ENCODE results near the gene PHACTR3. TPM values are rescaled to one million over a fixed set of nuclear protein-coding genes. Genes with fewer than 3 reads are reported as not detected.

PHACTR3 gene
- total RNA-seq, 1 experiment from 2014 or later: 0.10 TPM

DNA sequence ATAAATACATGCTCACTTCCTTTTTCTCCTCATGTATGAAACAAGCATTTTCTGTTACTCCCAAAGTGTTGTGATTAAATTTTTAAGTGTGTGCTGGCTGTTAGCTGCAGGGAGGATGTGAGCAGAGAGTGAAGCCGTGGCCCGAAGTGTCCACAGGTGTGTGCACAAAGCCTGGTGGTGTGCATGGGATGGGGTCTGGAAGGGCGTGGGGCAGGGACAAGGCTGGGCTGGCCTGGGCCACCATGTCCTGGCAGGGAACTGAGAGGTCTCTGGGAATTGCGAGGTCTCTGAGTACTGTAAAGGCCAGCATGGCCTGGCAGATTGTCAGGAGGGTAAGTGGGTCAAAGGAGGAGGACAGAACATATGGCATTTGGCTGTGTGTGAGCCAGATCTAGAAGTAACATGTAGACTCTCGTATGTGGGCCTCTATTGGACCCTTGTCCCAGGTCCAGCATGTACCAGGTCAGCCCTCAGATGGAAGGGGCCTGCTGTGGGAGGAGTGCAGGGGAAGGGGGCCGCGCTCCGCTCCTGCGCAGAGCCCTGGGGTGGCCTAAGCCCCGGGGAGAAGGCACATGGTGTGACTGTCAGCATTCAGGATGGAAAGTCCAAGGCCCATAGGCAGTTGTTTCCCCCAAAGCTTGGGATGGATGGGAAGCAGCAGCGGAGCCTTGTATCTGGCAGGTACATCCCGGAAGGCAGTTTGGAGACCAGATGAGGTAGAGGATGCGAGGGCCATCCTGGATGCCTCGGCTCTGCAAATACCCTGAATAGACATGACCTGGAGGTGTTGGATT, 45.1 kb upstream of the PHACTR3 start:
- in situ Hi-C loops (cut with HindIII; ENCODE audit: low pct_unique_long_range_greater_than_20kb, low sequenced_read_pairs): no loop called here
- TF ChIP-seq TCF7L2 (IDR thresholded peaks at IDR 0.05; ENCODE audit: low read depth, low read length) (no peak), POLR2AphosphoS5 (IDR thresholded peaks at IDR 0.05; ENCODE audit: low read depth, low read length) (no peak), SIN3A (IDR thresholded peaks at IDR 0.05; ENCODE audit: borderline replicate concordance, insufficient read depth, low read depth, low read length) (no peak)
- TF ChIP-seq, protein P1, sequence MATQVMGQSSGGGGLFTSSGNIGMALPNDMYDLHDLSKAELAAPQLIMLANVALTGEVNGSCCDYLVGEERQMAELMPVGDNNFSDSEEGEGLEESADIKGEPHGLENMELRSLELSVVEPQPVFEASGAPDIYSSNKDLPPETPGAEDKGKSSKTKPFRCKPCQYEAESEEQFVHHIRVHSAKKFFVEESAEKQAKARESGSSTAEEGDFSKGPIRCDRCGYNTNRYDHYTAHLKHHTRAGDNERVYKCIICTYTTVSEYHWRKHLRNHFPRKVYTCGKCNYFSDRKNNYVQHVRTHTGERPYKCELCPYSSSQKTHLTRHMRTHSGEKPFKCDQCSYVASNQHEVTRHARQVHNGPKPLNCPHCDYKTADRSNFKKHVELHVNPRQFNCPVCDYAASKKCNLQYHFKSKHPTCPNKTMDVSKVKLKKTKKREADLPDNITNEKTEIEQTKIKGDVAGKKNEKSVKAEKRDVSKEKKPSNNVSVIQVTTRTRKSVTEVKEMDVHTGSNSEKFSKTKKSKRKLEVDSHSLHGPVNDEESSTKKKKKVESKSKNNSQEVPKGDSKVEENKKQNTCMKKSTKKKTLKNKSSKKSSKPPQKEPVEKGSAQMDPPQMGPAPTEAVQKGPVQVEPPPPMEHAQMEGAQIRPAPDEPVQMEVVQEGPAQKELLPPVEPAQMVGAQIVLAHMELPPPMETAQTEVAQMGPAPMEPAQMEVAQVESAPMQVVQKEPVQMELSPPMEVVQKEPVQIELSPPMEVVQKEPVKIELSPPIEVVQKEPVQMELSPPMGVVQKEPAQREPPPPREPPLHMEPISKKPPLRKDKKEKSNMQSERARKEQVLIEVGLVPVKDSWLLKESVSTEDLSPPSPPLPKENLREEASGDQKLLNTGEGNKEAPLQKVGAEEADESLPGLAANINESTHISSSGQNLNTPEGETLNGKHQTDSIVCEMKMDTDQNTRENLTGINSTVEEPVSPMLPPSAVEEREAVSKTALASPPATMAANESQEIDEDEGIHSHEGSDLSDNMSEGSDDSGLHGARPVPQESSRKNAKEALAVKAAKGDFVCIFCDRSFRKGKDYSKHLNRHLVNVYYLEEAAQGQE (IDR thresholded peaks at IDR 0.05; ENCODE audit: insufficient read depth in 1 of 2, low read depth in 2 of 2, low read length in 1 of 2): no peak
- TF ChIP-seq, protein P2, sequence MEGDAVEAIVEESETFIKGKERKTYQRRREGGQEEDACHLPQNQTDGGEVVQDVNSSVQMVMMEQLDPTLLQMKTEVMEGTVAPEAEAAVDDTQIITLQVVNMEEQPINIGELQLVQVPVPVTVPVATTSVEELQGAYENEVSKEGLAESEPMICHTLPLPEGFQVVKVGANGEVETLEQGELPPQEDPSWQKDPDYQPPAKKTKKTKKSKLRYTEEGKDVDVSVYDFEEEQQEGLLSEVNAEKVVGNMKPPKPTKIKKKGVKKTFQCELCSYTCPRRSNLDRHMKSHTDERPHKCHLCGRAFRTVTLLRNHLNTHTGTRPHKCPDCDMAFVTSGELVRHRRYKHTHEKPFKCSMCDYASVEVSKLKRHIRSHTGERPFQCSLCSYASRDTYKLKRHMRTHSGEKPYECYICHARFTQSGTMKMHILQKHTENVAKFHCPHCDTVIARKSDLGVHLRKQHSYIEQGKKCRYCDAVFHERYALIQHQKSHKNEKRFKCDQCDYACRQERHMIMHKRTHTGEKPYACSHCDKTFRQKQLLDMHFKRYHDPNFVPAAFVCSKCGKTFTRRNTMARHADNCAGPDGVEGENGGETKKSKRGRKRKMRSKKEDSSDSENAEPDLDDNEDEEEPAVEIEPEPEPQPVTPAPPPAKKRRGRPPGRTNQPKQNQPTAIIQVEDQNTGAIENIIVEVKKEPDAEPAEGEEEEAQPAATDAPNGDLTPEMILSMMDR (IDR thresholded peaks at IDR 0.05): no peak
- no peaks in the 10 kb centered on the region; the same call in 1 of the 2 replicates for H3K27me3 ChIP-seq (ENCODE audit: control insufficient read depth, insufficient read depth, low read length)
- H3K4me3 ChIP-seq (ENCODE audit: low read depth in 2 of 2, low read length in 2 of 2): no peak overlapping the region
- CTCF ChIA-PET: interaction anchor here (0.6 kb wide), 1 partner anchor 1239 kb away, joined by 9 read pairs; no protein-coding TSS in a partner anchor
- H3K27ac ChIP-seq (ENCODE audit: low read length): no peak overlapping the region
- POLR2A ChIA-PET: no interaction called here
- BruUV-seq (replicated peaks): no TSS peak
- no peaks in the 10 kb centered on the region for H3K9me3 ChIP-seq (ENCODE audit: control insufficient read depth, insufficient read depth, low read depth, low read length)
- ATAC-seq (no peak), DNase-seq (ENCODE audit: low read depth, low spot score) (no peak)
- intact Hi-C loops (cut with micrococcal nuclease; ENCODE audit: unreplicated experiment): no loop called here
- 0 out of 2 replicates have a peak, but pooled peaks cover 2% of the 10 kb centered on the region for H3K4me1 ChIP-seq (ENCODE audit: control insufficient read depth, insufficient read depth, low read length)
- H3K36me3 ChIP-seq (ENCODE audit: control insufficient read depth, insufficient read depth, low read length): no peaks in the 10 kb centered on the region

DNA sequence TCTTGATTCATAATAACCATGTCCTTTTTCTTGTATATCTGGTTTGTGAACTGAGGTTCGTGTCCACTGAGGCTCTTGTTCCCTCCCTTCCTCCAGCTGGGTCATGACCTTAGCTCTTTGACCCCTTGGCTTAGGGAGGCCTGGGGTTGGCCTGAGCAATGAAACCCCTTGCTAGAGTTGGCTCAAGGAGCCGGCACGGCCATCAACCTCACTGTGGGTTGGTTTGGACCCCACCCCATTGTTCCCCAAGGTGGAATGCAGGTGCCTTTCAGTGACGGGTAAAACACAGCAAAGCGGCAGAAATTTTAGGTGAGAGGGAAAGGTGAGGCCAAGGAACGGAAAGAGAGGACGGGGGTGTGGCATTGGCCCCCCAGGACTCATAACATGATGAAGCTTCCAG, 44.5 kb upstream of the PHACTR3 start:
- H3K9me3 ChIP-seq (ENCODE audit: control insufficient read depth, insufficient read depth, low read depth, low read length): no peaks in the 10 kb centered on the region
- H3K27me3 ChIP-seq (ENCODE audit: control insufficient read depth, insufficient read depth, low read length): no peaks in the 10 kb centered on the region; the same call in 1 of the 2 replicates
- DNase-seq (ENCODE audit: low read depth, low spot score): no peak
- H3K27ac ChIP-seq (ENCODE audit: low read length): no peak overlapping the region
- H3K4me1 ChIP-seq (ENCODE audit: control insufficient read depth, insufficient read depth, low read length): 0 out of 2 replicates have a peak, but pooled peaks cover 2% of the 10 kb centered on the region
- H3K36me3 ChIP-seq (ENCODE audit: control insufficient read depth, insufficient read depth, low read length): no peaks in the 10 kb centered on the region
- in situ Hi-C loops (cut with HindIII; ENCODE audit: low pct_unique_long_range_greater_than_20kb, low sequenced_read_pairs): no loop called here
- intact Hi-C loops (cut with micrococcal nuclease; ENCODE audit: unreplicated experiment): no loop called here
- TF ChIP-seq POLR2AphosphoS5 (IDR thresholded peaks at IDR 0.05; ENCODE audit: low read depth, low read length): no peak
- TF ChIP-seq SIN3A (IDR thresholded peaks at IDR 0.05; ENCODE audit: borderline replicate concordance, insufficient read depth, low read depth, low read length): no peak
- TF ChIP-seq, protein P2 (IDR thresholded peaks at IDR 0.05): no peak
- TF ChIP-seq TCF7L2 (IDR thresholded peaks at IDR 0.05; ENCODE audit: low read depth, low read length): no peak
- TF ChIP-seq, protein P1 (IDR thresholded peaks at IDR 0.05; ENCODE audit: insufficient read depth in 1 of 2, low read depth in 2 of 2, low read length in 1 of 2): no peak
- ATAC-seq: no peak
- ChIA-PET POLR2A (no interaction called here), CTCF (interaction anchor here (0.6 kb wide), 1 partner anchor 1239 kb away, joined by 9 read pairs; no protein-coding TSS in a partner anchor)
- H3K4me3 ChIP-seq (ENCODE audit: low read depth in 2 of 2, low read length in 2 of 2): no peak overlapping the region
- no TSS peak for BruUV-seq (replicated peaks)
